Stimulated activated CD4-positive, alpha-beta T cell treated with anti-CD3 and anti-CD28 coated beads, Interleukin-4, amount 100 ng/mL, for 24 hours (primary cell): ENCODE data around the gene SIK3.
"Not testable (repeated sequence)": the region's sequence is repeated elsewhere in the genome, so short reads cannot be mapped to it uniquely, and the experiment has no call there.

Experiments
- DNase-seq: peaks from one replicate; pipeline ENCODE4 v3.0.0-alpha.2; 2020

Gene SIK3

GRCh38 chr11:117098269-117099232 is at the start of gene SIK3:
SIK3 (minus strand) TSS chr11:117098428; CDS start chr11:117098415, 13 bp downstream.
- peak; percentile 94 for DNase-seq

GRCh38 chr11:117146521-117146920 is 48.3 kb upstream of the SIK3 start:
- DNase-seq = no peak

GRCh38 chr11:117145393-117145761 is 47.1 kb upstream of the SIK3 start:
- DNase-seq = no peak

GRCh38 chr11:117144477-117145392 is 46.5 kb upstream of the SIK3 start:
- peak; percentile 19 for DNase-seq

- peak; percentile 97 for DNase-seq
These were observed 45.7 kb upstream of the SIK3 start, which contains the start of gene PAFAH1B2 for GRCh38 chr11:117143871-117144476. PAFAH1B2 (plus strand) TSS chr11:117144287; CDS start chr11:117152448, 8,161 bp downstream.

GRCh38 chr11:117143390-117143789 is 45.2 kb upstream of the SIK3 start:
- peak; percentile 34 for DNase-seq

- not testable (repeated sequence) for DNase-seq
These were observed 39.2 kb upstream of the SIK3 start for GRCh38 chr11:117137223-117138086.

- DNase-seq = not testable (repeated sequence)
These were observed 36.8 kb upstream of the SIK3 start for GRCh38 chr11:117134979-117135378.

- no peak for DNase-seq
These were observed 36.2 kb upstream of the SIK3 start for GRCh38 chr11:117134431-117134830.

GRCh38 chr11:117130879-117131278 is 32.7 kb upstream of the SIK3 start:
- no peak for DNase-seq

- DNase-seq = not testable (repeated sequence)
These were observed 32.2 kb upstream of the SIK3 start for GRCh38 chr11:117130396-117130795.

GRCh38 chr11:117128289-117128688 is 30.1 kb upstream of the SIK3 start:
- no peak for DNase-seq

- DNase-seq = no peak
These were observed 29.1 kb upstream of the SIK3 start for GRCh38 chr11:117127171-117127901.

- no peak for DNase-seq
These were observed 28.2 kb upstream of the SIK3 start for GRCh38 chr11:117126223-117126965.

- DNase-seq = no peak
These were observed 24.3 kb upstream of the SIK3 start for GRCh38 chr11:117122556-117122955.

GRCh38 chr11:117121176-117121575 is 22.9 kb upstream of the SIK3 start:
- no peak for DNase-seq

GRCh38 chr11:117117681-117118080 is 19.5 kb upstream of the SIK3 start:
- DNase-seq = no peak

GRCh38 chr11:117112939-117113338 is 14.7 kb upstream of the SIK3 start:
- not testable (repeated sequence) for DNase-seq

GRCh38 chr11:117112497-117112896 is 14.3 kb upstream of the SIK3 start:
- not testable (repeated sequence) for DNase-seq

- no peak for DNase-seq
These were observed 12.2 kb upstream of the SIK3 start for GRCh38 chr11:117110294-117110950.
